ENCODE results near the gene PRRC2B. TPM values are rescaled to one million over a fixed set of nuclear protein-coding genes. Genes with fewer than 3 reads are reported as not detected.

PRRC2B gene
- total and polyA plus RNA-seq, 2 of the 13 experiments (the other 11 are each of a cell fraction or from before 2014, with no cell fraction given): 20.8 to 37.4 TPM

DNA sequence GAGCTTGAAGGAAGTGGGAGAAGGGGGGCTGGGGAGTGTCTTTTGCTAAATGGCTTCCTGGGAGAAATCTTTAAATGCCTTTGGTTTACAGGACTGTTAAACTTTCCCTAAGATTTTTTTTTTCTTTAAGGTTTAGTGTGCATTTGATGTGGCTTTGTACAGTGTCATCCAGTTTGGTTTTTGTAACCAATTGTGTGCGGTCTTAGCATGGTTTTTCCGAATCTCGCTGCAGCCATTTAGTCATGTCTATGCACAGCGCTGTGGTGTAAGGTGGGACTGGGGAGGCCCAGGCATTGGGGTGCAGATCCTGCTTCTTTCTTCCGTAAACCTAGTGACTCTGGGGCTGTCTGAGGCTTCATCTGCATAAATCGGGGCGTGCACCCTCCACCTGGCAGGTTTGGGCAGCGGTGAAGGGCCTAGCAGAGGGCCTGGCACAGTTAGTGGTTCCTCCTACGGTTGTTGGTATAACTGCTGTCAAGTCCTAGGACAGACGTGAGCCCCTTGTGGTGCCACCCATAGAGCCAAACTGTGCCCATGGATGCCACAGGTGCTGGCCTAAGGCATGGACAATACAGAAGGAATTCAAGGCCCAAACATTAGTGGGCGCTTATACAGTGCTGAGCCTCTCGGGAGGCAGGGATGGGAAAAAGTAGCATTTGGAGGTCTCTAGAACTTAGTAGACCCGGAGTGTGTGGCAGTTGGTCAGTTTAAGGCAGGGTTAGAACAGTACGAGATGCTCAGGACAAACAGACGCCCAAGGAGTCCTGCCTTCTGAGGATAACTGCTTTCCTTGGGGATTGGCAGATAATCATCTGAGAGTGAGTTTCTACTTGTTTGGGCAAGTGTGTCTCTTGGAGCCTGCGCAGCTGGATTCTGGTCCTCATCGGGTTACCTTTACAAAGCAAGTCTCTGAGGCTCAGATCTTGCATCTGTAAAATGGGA, 1.5 kb downstream of the PRRC2B start (continued):
- TF ChIP-seq, protein P1, sequence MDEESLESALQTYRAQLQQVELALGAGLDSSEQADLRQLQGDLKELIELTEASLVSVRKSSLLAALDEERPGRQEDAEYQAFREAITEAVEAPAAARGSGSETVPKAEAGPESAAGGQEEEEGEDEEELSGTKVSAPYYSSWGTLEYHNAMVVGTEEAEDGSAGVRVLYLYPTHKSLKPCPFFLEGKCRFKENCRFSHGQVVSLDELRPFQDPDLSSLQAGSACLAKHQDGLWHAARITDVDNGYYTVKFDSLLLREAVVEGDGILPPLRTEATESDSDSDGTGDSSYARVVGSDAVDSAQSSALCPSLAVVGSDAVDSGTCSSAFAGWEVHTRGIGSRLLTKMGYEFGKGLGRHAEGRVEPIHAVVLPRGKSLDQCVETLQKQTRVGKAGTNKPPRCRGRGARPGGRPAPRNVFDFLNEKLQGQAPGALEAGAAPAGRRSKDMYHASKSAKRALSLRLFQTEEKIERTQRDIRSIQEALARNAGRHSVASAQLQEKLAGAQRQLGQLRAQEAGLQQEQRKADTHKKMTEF (CRISPR knock-in tag; IDR thresholded peaks at IDR 0.05): no peak
- no peak for TF ChIP-seq TBP (CRISPR knock-in tag; IDR thresholded peaks at IDR 0.05)
- TF ChIP-seq HNRNPL (IDR thresholded peaks at IDR 0.05; ENCODE audit: low read depth, low read length): 0 out of 2 replicates have a peak, but pooled peaks have one; percentile 49
- no peak for TF ChIP-seq ZNF784 (CRISPR knock-in tag; IDR thresholded peaks at IDR 0.05; ENCODE audit: borderline replicate concordance)
- TF ChIP-seq YEATS4 (CRISPR knock-in tag; IDR thresholded peaks at IDR 0.05; ENCODE audit: borderline replicate concordance): no peak
- no peak for TF ChIP-seq ZBTB38 (CRISPR knock-in tag; IDR thresholded peaks at IDR 0.05)
- no peak for TF ChIP-seq ZFP82 (CRISPR knock-in tag; IDR thresholded peaks at IDR 0.05; ENCODE audit: borderline replicate concordance)
- TF ChIP-seq RARA (CRISPR knock-in tag; IDR thresholded peaks at IDR 0.05): no peak
- no peak for TF ChIP-seq STAT6 (CRISPR knock-in tag; IDR thresholded peaks at IDR 0.05; ENCODE audit: borderline replicate concordance)
- TF ChIP-seq, protein P2, sequence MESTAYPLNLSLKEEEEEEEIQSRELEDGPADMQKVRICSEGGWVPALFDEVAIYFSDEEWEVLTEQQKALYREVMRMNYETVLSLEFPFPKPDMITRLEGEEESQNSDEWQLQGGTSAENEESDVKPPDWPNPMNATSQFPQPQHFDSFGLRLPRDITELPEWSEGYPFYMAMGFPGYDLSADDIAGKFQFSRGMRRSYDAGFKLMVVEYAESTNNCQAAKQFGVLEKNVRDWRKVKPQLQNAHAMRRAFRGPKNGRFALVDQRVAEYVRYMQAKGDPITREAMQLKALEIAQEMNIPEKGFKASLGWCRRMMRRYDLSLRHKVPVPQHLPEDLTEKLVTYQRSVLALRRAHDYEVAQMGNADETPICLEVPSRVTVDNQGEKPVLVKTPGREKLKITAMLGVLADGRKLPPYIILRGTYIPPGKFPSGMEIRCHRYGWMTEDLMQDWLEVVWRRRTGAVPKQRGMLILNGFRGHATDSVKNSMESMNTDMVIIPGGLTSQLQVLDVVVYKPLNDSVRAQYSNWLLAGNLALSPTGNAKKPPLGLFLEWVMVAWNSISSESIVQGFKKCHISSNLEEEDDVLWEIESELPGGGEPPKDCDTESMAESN (CRISPR knock-in tag; conservative IDR thresholded peaks at IDR 0.05): no peak
- TF ChIP-seq CSRNP1 (CRISPR knock-in tag; IDR thresholded peaks at IDR 0.05): no peak
- peak; percentile 47; the same call in 1 of the 2 replicates for TF ChIP-seq ZNF891 (CRISPR knock-in tag; IDR thresholded peaks at IDR 0.05)
- TF ChIP-seq RFX1 (IDR thresholded peaks at IDR 0.05): no peak
- TF ChIP-seq ISX (CRISPR knock-in tag; conservative IDR thresholded peaks at IDR 0.05): no peak
- TF ChIP-seq KLF16 (CRISPR knock-in tag; IDR thresholded peaks at IDR 0.05): no peak
- TF ChIP-seq MAZ (IDR thresholded peaks at IDR 0.05; ENCODE audit: borderline replicate concordance, low read depth, low read length): no peak
- TF ChIP-seq MAZ (CRISPR knock-in tag; IDR thresholded peaks at IDR 0.05; ENCODE audit: low read depth): peak; percentile 47; the same call in 1 of the 2 replicates
- no peak for TF ChIP-seq KAT7 (CRISPR knock-in tag; IDR thresholded peaks at IDR 0.05; ENCODE audit: borderline replicate concordance)
